Colonic mucosa (tissue), 4 donors: ENCODE data around the gene ARSB. TPM values are rescaled to one million over a fixed set of nuclear protein-coding genes. Genes with fewer than 3 reads are reported as not detected.

Experiments used
- DNase-seq: peaks from one replicate; pipeline ENCODE4 v3.0.0-alpha.2; 2020
- H3K27ac ChIP-seq: fragments of 200-600 bp; one replicate; pipeline ENCODE4 v1.8.0; 2021
- H3K27me3 ChIP-seq: fragments of 200-600 bp; one replicate; pipeline ENCODE4 v1.8.0; 2021
- H3K36me3 ChIP-seq: fragments of 200-600 bp; one replicate; pipeline ENCODE4 v1.8.0; 2021
- H3K4me1 ChIP-seq: fragments of 200-600 bp; one replicate; pipeline ENCODE4 v1.8.0; 2021; ENCODE audit warnings: mild to moderate bottlenecking
- H3K4me3 ChIP-seq: fragments of 200-600 bp; one replicate; pipeline ENCODE4 v1.8.0; 2021
- H3K9ac ChIP-seq, 2 donors: one replicate each; pipeline ENCODE4 v1.7.0; 2013; ENCODE audit warnings: control low read depth in 2 of 2, low read depth in 2 of 2, low read length in 2 of 2
- H3K9me3 ChIP-seq: fragments of 200-600 bp; one replicate; pipeline ENCODE4 v1.8.0; 2021
- intact Hi-C: fragments of 100-400 bp; cut with DNase I; formaldehyde crosslinking; loops from one replicate; pipeline ENCODE4 v1.14.1; 2022
- total RNA-seq, 2 donors: library from RNA; stranded (reverse); fragmentation: NEBNext Ultra II Directional in 1 of 2; extraction: Animal tissue kit (Norgen Biotek cat#: 25700) in 1 of 2; gene quantifications; one replicate each; pipeline ENCODE4 v1.2.1, GENCODE V29; 2021
- TF ChIP-seq, protein P1 (sequence below): fragments of 200-600 bp; IDR thresholded peaks from one replicate; pipeline ENCODE4 v1.8.0; 2022; ENCODE audit warnings: antibody characterized with exemption, mild to moderate bottlenecking
- donor health status: healthy.
- donor health status: DM: no; HTN: no; CAD: no.
- donor health status: DM: no; HTN: no; CAD: no.

The ARSB gene
- total RNA-seq, 2 donors from 2014 or later: 10.1 to 11.4 TPM

DNA sequence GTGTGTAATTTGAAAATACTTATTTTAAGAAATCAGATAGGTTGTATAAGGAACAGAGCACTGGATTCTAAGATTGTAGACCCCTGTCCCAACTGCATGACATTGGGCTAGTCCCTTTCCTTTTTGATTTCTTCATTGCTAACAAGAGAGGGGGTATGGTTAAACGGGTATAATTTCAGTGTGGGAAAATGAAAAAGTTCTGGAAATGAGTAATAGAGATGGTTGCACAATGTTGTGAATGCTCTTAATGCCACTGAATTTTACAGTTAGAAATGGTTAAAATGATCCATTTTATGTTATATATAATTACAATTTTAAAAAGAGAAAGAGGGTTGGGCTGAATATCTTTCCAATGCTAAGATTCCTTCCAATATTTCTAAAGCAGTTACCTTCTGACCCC lies 233.2 kb downstream of the ARSB start:
- Histone ChIP-seq H3K27ac (no peak overlapping the region), H3K4me1 (no peaks in the 10 kb centered on the region), H3K4me3 (no peak overlapping the region), H3K9me3 (no peaks in the 10 kb centered on the region), H3K27me3 (no peaks in the 10 kb centered on the region), H3K36me3 (no peaks in the 10 kb centered on the region), H3K9ac (no peak overlapping the region)
- TF ChIP-seq, protein P1, sequence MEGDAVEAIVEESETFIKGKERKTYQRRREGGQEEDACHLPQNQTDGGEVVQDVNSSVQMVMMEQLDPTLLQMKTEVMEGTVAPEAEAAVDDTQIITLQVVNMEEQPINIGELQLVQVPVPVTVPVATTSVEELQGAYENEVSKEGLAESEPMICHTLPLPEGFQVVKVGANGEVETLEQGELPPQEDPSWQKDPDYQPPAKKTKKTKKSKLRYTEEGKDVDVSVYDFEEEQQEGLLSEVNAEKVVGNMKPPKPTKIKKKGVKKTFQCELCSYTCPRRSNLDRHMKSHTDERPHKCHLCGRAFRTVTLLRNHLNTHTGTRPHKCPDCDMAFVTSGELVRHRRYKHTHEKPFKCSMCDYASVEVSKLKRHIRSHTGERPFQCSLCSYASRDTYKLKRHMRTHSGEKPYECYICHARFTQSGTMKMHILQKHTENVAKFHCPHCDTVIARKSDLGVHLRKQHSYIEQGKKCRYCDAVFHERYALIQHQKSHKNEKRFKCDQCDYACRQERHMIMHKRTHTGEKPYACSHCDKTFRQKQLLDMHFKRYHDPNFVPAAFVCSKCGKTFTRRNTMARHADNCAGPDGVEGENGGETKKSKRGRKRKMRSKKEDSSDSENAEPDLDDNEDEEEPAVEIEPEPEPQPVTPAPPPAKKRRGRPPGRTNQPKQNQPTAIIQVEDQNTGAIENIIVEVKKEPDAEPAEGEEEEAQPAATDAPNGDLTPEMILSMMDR: no peak
- intact Hi-C loops: no loop called here
- no peak for DNase-seq

DNA sequence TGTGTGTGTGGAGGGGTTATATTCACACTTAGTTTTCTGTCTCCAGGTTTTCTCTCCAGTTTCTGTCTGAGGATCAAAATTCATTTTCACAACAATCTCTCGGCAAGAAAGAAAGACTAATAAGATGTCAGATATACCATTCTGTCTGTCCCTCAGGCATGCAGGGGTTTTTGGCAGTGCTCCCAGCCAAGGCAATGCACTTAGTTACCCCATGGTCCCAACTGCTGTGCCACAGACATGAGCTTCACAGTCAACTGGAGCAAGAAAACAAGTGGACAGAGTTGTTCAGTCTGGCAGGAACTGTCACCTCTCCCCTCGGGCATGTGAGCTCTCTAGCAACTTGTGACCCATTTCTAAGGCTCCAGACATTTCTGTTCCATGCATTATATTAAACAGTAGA lies 234.8 kb downstream of the ARSB start:
- Histone ChIP-seq H3K4me3 (no peak overlapping the region), H3K27ac (no peak overlapping the region), H3K27me3 (no peaks in the 10 kb centered on the region), H3K4me1 (no peaks in the 10 kb centered on the region), H3K36me3 (no peaks in the 10 kb centered on the region), H3K9me3 (no peaks in the 10 kb centered on the region), H3K9ac (no peak overlapping the region)
- intact Hi-C loops: no loop called here
- TF ChIP-seq, protein P1: no peak
- no peak for DNase-seq

DNA sequence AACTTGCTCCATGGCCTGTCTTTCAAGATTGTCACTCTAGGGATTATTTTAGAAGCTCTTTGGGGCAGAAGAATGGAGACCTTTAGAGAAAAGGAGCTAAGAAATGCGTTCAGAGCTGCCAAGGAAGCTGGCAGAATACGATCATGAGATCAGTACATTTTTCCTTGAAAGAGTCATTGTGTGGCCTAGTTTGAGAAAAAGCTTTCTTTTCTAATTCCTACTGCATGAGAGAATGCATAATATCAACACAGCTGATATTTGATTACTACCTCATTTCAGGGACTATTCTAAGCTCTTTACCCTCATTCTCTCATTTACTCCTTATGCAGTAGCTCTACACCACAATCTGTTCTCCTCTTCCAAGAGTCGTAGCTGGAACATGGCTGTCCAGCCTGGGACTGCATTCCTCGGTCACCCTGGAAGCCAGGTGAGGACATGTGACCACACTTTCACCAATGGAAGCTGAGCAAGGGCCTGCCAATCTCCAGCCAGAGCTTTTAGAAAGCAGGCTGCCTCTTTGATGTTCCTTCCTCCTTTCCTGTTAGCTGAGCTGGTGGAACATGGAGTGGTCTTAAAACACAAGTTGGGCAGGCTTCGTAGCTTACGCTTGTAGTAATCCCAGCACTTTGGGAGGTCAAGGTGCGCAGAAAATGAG lies 237.3 kb downstream of the ARSB start:
- DNase-seq: no peak
- Histone ChIP-seq H3K9me3 (no peaks in the 10 kb centered on the region), H3K36me3 (no peaks in the 10 kb centered on the region), H3K4me1 (no peaks in the 10 kb centered on the region), H3K27ac (no peak overlapping the region), H3K9ac (no peak overlapping the region), H3K4me3 (no peak overlapping the region), H3K27me3 (no peaks in the 10 kb centered on the region)
- TF ChIP-seq, protein P1: no peak
- intact Hi-C loops: no loop called here

DNA sequence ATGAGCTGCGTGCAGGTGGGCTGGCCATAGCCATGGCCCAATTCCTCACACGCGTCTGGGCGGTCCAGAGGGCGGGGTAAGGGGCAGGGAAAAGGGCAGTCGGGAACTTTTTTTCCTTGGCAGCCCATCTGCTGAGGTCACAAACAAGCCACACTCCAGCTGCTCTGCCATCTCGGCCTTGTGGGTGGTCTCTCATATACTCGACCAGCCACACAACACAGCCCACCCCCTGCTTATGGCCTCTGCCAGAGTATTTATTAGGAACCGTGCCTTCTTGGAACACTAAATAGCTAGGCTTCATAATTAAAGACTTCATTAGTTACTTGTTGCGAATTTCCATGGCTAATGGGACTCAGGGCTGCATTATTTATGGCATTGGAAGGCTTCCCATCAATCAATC lies 238.1 kb downstream of the ARSB start:
- Histone ChIP-seq H3K36me3 (no peaks in the 10 kb centered on the region), H3K27ac (no peak overlapping the region), H3K27me3 (no peaks in the 10 kb centered on the region), H3K9ac (no peak overlapping the region), H3K4me1 (no peaks in the 10 kb centered on the region), H3K4me3 (no peak overlapping the region), H3K9me3 (no peaks in the 10 kb centered on the region)
- TF ChIP-seq, protein P1: no peak
- intact Hi-C loops: no loop called here
- DNase-seq: no peak

DNA sequence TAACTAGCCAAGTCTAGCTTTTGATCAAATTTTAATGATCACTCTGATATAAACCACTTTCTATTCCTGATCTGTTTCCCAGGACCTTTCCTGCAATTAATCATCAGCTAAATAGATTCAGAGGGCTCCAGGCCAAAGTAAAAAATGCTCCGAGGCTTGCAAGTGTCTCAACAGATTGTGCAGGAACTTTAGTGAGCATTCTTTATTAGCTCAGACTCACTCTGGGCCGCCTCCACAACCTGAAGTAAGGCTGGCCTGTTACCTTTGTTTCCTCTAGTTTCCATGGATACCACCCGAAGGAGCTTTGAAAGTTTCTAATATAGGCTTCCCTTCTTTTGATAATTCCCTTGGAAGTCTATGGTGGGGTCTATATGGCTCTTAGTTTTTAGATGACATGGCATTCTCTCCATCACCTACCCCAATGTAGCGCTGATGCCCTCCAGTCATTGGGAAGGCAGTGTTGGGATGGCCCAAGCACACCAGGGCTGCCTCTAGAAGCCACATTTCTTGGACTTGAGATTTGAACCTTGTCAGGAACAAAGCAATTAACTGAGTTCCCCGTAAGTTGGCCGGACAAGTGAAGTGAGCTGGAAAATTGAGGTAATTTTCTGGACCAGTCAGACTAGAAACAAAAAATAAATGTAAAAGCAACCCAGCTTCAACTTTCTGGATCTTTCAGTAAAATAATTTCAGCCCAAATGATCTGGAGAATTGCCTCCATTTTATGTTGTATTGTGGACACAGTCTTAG lies 238.9 kb downstream of the ARSB start:
- Histone ChIP-seq H3K27me3 (no peaks in the 10 kb centered on the region), H3K9me3 (no peaks in the 10 kb centered on the region), H3K9ac (no peak overlapping the region), H3K4me1 (no peaks in the 10 kb centered on the region), H3K27ac (no peak overlapping the region), H3K4me3 (no peak overlapping the region), H3K36me3 (no peaks in the 10 kb centered on the region)
- DNase-seq: no peak
- TF ChIP-seq, protein P1: no peak
- intact Hi-C loops: no loop called here
